COLO829 (cell line): ENCODE data around the gene ADCY7.

ENCODE experiments used
- DNase-seq: peaks from one replicate; pipeline ENCODE4 v3.0.0; 2012; ENCODE audit warnings: low spot score

ADCY7 gene

GRCh38 chr16:50298591-50299507 is 32.5 kb downstream of the ADCY7 start:
- DNase-seq, result no peak

DNA sequence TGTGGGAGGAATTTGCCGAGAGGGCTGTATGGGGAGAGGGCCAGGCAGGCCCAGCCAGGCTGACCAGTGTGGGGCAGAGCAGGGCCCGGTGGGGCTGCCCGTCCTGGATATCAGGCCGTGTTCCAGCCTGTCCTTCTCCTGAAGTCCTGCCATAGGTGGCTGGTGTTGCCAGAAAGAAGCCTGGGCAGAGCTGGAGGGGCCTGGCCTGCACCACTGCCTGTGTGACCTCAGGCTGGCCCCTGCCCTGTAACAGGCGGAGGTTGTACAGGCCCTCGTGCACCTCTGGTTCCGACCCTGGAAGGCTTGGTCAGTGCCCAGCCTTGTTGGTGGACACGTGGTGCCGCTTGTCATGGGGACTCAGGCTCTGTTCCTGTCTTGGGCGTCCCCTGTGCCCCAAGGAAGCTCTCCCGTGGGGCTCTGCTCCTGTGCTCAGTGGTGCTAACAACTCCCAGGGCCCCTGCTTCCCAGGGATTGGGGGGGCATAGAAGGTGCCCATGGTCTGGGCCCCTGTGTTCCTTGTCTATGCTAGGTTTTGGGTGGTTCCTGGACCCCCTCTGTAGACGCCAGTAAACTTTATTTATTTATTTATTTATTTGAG is 33.3 kb downstream of the ADCY7 start:
- no peak for DNase-seq

GRCh38 chr16:50300942-50301625 is 34.7 kb downstream of the ADCY7 start:
- DNase-seq, result no peak

DNA sequence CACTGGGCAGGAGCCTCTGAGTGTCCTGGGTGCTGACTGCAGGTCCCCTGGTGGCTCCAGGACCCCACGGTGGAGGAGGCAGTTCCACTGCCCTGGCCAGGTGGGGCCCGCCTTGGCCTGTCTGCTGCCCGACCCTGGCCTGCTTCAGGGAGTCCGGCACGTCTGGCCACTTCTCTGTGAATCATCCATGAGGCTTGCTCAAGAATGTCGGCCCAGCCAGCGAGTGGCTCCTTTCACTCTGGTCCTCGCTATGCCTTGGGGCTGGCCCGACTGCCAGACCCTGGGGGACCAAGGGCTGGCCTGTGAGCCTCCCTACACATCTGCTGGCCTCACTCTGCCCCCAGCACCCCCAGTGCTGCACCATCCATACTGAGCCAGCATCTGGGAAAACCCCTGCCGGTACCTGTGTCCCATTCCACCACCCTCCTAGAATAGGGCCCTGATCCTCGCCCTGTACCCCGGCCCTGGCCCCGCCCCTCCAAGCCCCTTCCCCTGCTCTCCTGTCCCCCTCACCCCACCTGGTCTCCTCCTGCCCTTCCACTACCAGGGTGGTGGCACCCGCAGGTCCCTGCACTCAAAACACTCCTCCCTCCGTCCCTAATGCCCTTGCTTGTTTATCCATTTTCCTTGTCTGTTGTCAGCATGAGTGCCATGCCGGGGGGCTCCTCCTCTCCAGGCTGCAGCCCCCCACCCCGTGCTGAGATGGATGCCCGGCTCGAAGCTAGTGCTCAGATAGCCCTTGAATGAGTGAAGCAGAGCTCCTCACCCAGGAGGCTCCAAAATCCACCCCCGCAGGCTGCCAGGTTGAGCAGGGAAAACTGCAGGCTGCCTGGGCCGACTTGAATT is 35.5 kb downstream of the ADCY7 start:
- no peak for DNase-seq

GRCh38 chr16:50302472-50303005 is 36.2 kb downstream of the ADCY7 start:
- no peak for DNase-seq

GRCh38 chr16:50303041-50303604 is 36.8 kb downstream of the ADCY7 start:
- DNase-seq, result no peak

DNA sequence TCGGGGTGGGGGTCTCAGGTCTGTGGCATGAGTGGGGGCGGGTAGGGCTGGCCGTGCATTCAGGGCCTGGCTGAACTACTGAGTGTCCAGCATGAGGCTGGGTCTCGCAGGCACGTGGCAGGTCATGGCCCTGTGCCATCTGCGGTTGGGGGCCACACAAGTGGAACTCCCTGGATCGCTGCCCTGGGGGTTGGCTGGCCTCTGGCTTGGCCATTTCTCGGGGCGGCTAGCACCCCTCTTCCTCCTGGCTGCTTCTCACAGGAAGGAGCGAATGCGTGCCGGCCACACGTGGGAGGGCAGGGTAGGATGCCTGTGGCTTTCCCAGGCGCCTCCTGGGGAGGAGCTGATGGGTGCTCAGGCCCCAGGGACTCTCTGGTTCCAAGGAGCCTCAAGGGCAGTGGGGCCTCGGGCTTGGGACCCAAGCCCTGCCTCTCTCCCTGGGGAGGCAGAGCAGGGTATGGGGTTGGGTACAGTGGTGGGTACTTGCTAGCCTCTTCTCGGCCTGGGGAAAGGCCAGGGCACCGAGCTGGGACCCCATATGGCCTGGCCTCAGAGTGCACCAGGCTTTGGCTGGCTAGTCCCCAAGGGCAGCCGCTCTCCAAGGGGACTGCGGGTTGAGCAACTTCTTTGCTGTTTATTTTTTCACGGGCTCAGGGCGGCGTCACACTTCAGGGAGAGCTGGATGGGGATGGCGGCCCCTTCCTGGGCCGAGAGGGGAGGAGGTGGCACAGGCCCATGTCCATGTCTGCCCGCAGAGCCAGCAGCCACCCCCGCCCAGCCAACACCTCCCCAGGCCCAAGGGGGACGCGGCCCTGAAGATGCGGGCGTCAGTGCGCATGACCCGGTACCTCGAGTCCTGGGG is 37.5 kb downstream of the ADCY7 start:
- no peak for DNase-seq

GRCh38 chr16:50304467-50305440 is 38.4 kb downstream of the ADCY7 start:
- DNase-seq, result no peak

DNA sequence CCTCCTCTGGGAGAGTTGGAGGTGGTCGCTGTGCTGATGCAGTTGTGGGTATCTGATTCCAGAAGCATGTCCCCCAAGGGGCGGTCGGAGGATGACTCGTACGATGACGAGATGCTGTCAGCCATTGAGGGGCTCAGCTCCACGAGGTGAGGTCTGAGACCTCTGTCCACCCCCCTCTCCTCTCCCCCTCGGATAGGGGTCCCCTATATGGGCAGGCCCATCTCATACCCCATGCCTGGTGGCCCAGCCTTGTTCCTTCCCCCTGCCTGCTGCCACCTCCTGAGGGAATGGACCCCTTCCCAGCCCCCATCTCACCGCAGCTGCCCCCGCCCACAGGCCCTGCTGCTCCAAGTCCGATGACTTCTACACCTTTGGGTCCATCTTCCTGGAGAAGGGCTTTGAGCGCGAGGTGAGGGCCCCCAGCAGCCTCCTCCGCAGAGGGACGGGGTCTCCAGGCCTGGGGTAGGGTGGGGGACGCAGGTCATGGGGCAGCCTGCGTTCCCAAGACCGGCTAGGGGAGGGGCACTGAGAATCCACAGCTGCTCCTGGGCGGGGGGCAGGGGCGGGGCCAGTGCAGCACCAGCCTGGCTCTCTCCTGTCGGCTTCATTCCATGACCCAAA is 39.2 kb downstream of the ADCY7 start:
- no peak for DNase-seq

DNA sequence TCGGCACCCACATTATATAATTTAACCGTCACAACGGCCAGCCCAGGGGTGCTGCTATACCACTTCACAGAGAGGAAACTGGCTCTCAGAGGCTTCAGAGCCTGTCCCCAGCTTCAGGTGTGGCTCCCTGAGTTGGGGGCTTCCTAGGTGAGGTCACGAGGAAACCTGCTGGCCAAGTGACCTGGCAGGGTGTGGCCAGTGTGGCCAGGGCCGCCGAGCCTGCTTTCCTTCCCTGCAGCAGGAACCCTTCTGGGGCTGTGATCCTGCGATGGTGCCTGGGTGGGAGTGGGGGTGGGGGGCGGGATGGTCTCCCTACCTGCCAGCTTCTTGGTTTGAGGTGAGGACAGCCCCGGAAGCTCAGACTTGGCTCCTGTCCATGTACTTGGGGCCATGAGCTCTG is 39.9 kb downstream of the ADCY7 start:
- DNase-seq, result no peak

- DNase-seq, result no peak
These were observed 42.0 kb downstream of the ADCY7 start for GRCh38 chr16:50308237-50308965.

DNA sequence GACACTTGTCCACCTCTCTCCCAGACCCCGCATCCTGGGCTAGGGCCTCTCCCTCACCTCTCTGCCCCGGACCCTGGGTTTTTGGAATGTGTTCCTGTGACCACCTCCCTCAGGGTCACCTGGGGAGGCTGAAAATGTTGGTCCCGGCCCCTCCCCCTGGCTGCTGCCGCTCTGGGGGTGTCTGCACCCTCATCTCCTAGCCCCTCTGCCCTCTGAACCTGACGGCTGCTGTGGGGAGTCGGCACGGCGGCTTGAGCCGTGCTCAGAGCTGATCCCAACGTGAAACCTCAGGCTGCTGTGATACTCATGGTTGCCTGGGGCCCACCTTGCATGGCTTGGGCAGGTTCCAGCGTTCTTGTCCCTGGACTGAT is 42.8 kb downstream of the ADCY7 start:
- no peak for DNase-seq

GRCh38 chr16:50309527-50310307 is 43.4 kb downstream of the ADCY7 start:
- DNase-seq, result no peak

GRCh38 chr16:50310308-50311133 is 44.2 kb downstream of the ADCY7 start:
- no peak for DNase-seq

DNA sequence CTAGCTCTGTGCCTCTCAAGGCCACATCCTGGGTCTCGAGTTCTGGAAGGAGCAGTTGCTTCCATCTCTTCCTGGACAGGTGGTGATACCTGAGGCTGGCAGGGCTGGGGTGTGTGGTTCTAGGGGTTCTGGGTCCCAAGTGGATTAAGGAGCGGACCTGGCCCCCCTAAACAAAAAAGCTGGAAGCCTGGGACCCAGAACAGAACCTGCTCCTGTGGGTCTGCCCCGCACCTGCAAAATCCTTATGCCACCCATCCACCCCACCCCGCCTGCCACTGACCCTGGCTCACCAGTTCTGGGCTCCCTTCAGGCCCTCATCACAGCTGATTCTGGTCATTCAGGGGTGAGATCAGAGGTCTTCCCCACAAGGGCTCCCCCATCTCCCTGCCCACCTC is 44.8 kb downstream of the ADCY7 start:
- no peak for DNase-seq

- no peak for DNase-seq
These were observed 45.6 kb downstream of the ADCY7 start for GRCh38 chr16:50311891-50312501.
